Breast epithelium (tissue), 4 donors: ENCODE results near the gene DERL3. TPM values are rescaled to one million over a fixed set of nuclear protein-coding genes. Genes with fewer than 3 reads are reported as not detected.
A peak's percentile ranks its signal among the peaks of the same experiment; 100 is the strongest.

Source experiments
- DNase-seq, 2 donors: peaks; one replicate each; pipeline ENCODE4 v3.0.0-alpha.2; 2019; ENCODE audit warnings: low spot score in 2 of 2
- H3K27ac ChIP-seq, 2 donors: fragments of 200-600 bp; sonication (generic) in 1 of 2; one replicate each; pipeline ENCODE4 v1.5.1; 2016 to 2019; ENCODE audit warnings: mild to moderate bottlenecking in 1 of 2
- H3K27me3 ChIP-seq, 2 donors: fragments of 200-600 bp; sonication (generic) in 1 of 2; one replicate each; pipeline versions ENCODE4 v1.5.1 to v1.6.0; 2017 to 2019; ENCODE audit warnings: control low read depth in 1 of 2, mild to moderate bottlenecking in 1 of 2
- H3K36me3 ChIP-seq: fragments of 200-600 bp; one replicate; pipeline ENCODE4 v1.5.1; 2019
- H3K4me1 ChIP-seq, 2 donors: fragments of 200-600 bp; sonication (generic); one replicate each; pipeline ENCODE4 v1.5.1; 2016 to 2019; ENCODE audit warnings: control low read depth in 1 of 2
- H3K4me3 ChIP-seq, 3 donors: fragments of 200-600 bp; sonication (generic); 1 replicate in 2 of 3; 2 replicates in 1 of 3; pipeline ENCODE4 v1.5.1; 2016 to 2019; ENCODE audit warnings: mild to moderate bottlenecking in 3 of 3, moderate library complexity in 2 of 3
- H3K9me3 ChIP-seq, 2 donors: fragments of 200-600 bp; sonication (generic) in 1 of 2; one replicate each; pipeline ENCODE4 v1.5.1; 2016 to 2019; ENCODE audit warnings: control low read depth in 1 of 2
- POLR2A ChIP-seq: fragments of 450-650 bp; IDR thresholded peaks from one replicate; pipeline ENCODE4 v1.6.1; 2016; ENCODE audit warnings: antibody characterized with exemption, mild to moderate bottlenecking, moderate library complexity
- POLR2AphosphoS5 ChIP-seq, 3 donors: sonication (generic); formaldehyde crosslinking; IDR thresholded peaks; one replicate each; pipeline ENCODE4 v1.6.1; 2017; ENCODE audit warnings: antibody characterized with exemption in 3 of 3
- intact Hi-C: fragments of 100-400 bp; cut with DNase I; formaldehyde crosslinking; loops from one replicate; pipeline ENCODE4 v1.15.1; 2023; ENCODE audit warnings: low total_unique reads
- total RNA-seq, 3 donors: library from RNA; depleted of rRNA; stranded (reverse); fragments of >200 nt; gene quantifications; one replicate each; pipeline ENCODE4 v1.1.0, GENCODE V29; 2016
- TF ChIP-seq, protein P1 (sequence below), 3 donors: fragments of 450-650 bp; IDR thresholded peaks; one replicate each; pipeline ENCODE4 v1.5.1; 2016 to 2017; ENCODE audit warnings: antibody characterized with exemption in 3 of 3, mild to moderate bottlenecking in 3 of 3, moderate library complexity in 3 of 3

Gene DERL3
- total RNA-seq, 3 donors from 2014 or later, result 0.48 to 6.6 (median 2.8) TPM

- no peak overlapping the region for H3K27ac ChIP-seq
- H3K27me3 ChIP-seq, result no peaks in the 10 kb centered on the region
- H3K9me3 ChIP-seq, result no peaks in the 10 kb centered on the region
- no peaks in the 10 kb centered on the region for H3K4me1 ChIP-seq
- TF ChIP-seq POLR2A (no peak), POLR2AphosphoS5 (IDR thresholded peaks at IDR 0.05) (no peak)
- TF ChIP-seq, protein P1, sequence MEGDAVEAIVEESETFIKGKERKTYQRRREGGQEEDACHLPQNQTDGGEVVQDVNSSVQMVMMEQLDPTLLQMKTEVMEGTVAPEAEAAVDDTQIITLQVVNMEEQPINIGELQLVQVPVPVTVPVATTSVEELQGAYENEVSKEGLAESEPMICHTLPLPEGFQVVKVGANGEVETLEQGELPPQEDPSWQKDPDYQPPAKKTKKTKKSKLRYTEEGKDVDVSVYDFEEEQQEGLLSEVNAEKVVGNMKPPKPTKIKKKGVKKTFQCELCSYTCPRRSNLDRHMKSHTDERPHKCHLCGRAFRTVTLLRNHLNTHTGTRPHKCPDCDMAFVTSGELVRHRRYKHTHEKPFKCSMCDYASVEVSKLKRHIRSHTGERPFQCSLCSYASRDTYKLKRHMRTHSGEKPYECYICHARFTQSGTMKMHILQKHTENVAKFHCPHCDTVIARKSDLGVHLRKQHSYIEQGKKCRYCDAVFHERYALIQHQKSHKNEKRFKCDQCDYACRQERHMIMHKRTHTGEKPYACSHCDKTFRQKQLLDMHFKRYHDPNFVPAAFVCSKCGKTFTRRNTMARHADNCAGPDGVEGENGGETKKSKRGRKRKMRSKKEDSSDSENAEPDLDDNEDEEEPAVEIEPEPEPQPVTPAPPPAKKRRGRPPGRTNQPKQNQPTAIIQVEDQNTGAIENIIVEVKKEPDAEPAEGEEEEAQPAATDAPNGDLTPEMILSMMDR (IDR thresholded peaks at IDR 0.05), result no peak
- intact Hi-C loops, result loop anchor here (10.0 kb wide), 1 partner anchor 56 kb away; the partner anchor contains the start of gene MMP11
- no peak overlapping the region for H3K4me3 ChIP-seq
- DNase-seq, result no peak
- H3K36me3 ChIP-seq, result no peaks in the 10 kb centered on the region
Measured at GRCh38 chr22:23831261-23831660, 7.5 kb downstream of the DERL3 start.

- intact Hi-C loops, result loop anchor here (10.0 kb wide), 1 partner anchor 55 kb away; the partner anchor contains the start of gene MMP11
- no peak for DNase-seq
- no peak for TF ChIP-seq POLR2A
- no peak for TF ChIP-seq POLR2AphosphoS5 (IDR thresholded peaks at IDR 0.05)
- TF ChIP-seq, protein P1 (IDR thresholded peaks at IDR 0.05), result no peak
Measured at GRCh38 chr22:23829845-23830372, 8.9 kb downstream of the DERL3 start.

GRCh38 chr22:23828800-23829680 is 9.8 kb downstream of the DERL3 start:
- Histone ChIP-seq H3K27me3 (no peaks in the 10 kb centered on the region), H3K4me3 (no peak overlapping the region), H3K9me3 (no peaks in the 10 kb centered on the region), H3K36me3 (no peaks in the 10 kb centered on the region), H3K4me1 (no peaks in the 10 kb centered on the region), H3K27ac (peak overlapping the region in 1 of 2 donors; percentile 13)
- TF ChIP-seq POLR2AphosphoS5 (IDR thresholded peaks at IDR 0.05) (no peak), POLR2A (no peak)
- TF ChIP-seq, protein P1 (IDR thresholded peaks at IDR 0.05), result no peak
- no peak for DNase-seq
- intact Hi-C loops, result no loop called here

More at GRCh38 chr22:23829845-23830372, 8.9 kb downstream of the DERL3 start:
- Histone ChIP-seq H3K27me3 (no peaks in the 10 kb centered on the region), H3K36me3 (no peaks in the 10 kb centered on the region), H3K4me3 (no peak overlapping the region), H3K27ac (no peak overlapping the region), H3K9me3 (no peaks in the 10 kb centered on the region), H3K4me1 (no peaks in the 10 kb centered on the region)

DNA sequence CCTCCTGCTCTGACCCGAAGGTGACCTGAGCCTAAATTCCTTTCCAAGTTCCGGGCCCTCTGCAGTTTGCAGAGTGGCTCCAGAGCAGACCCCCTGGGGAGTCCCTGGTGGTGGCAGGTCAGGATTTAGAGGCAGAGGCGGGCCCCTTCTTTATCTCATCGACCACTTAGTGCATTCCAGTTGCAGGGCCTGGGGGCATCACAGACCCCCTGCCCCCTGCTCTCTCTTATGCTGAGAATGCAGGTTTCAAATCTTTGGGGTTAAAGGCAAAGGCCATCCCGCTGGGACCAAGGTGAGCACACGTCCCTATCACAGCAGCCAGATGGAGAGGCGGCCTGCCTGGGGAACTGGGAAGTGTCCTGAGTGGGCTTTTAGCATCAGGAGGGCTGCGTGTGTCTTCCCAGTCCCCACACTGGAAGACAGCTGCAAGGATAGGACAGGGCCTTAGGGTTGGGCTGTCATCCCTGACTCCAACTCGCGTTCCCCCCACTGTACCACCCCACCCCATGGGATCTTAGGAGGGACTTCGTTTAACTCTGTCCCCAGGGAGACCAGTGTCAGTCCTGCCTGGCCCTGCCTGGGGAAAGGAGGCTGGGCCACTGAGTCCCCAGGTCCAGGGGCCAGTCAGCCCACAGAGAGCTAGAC is 11.3 kb downstream of the DERL3 start:
- intact Hi-C loops, result no loop called here
- DNase-seq, result no peak
- no peaks in the 10 kb centered on the region for H3K27me3 ChIP-seq

More for the DNA sequence above, 11.3 kb downstream of the DERL3 start:
- Histone ChIP-seq H3K36me3 (no peaks in the 10 kb centered on the region), H3K4me1 (no peaks in the 10 kb centered on the region), H3K9me3 (no peaks in the 10 kb centered on the region), H3K4me3 (no peak overlapping the region), H3K27ac (peak overlapping the region in 1 of 2 donors; percentile 69)
- TF ChIP-seq, protein P1 (IDR thresholded peaks at IDR 0.05), result no peak
- TF ChIP-seq POLR2A, result no peak
- no peak for TF ChIP-seq POLR2AphosphoS5 (IDR thresholded peaks at IDR 0.05)
